Keratinocyte (primary cell): Measurements from ENCODE around the gene PCP4L1.

Source experiments
- CTCF ChIP-seq, 3 experiments: IDR thresholded peaks in 1 of 3; conservative IDR thresholded peaks in 1 of 3; optimal IDR thresholded peaks in 1 of 3; 2 replicates in 2 of 3; 3 replicates in 1 of 3; pipeline versions ENCODE3 to v1.5.1; 2011; ENCODE audit warnings: low read length in 3 of 3, mild to moderate bottlenecking in 3 of 3, moderate library complexity in 2 of 3, control low read depth in 1 of 3, inconsistent platforms in 1 of 3; ENCODE audit not compliant: insufficient read depth in 2 of 3; ENCODE audit errors: extremely low read depth in 1 of 3
- EZH2 ChIP-seq: IDR thresholded peaks from one replicate; pipeline ENCODE4 v1.6.1; 2012; ENCODE audit warnings: inconsistent platforms, mild to moderate bottlenecking, low read length, moderate library complexity

DNA sequence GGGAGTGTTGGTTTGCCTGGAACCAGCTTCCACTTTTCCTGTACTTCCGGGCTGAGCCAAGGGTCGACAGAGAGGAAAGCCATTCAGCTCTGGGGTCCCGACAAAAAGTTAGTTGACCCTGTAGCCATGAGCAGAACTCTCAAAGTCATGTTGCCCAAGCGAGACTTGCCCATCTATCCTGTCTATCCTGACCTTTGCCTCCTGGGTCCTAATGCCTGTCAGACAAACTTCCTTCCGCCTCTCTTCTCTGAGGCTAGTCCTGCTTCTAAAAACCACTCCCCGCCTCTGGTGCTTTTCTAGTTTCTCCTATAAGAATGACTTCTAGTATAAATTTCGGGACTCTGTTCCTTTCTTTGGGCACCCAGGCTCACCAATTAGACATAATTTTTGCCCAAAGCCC lies 7.7 kb upstream of the PCP4L1 start:
- TF ChIP-seq CTCF (optimal IDR thresholded peaks at IDR 0.05 in 1 of 3, IDR thresholded peaks at IDR 0.05 in 1 of 3, conservative IDR thresholded peaks at IDR 0.05 in 1 of 3; ENCODE audit: extremely low read depth in 1 of 3, insufficient read depth in 2 of 3, low read length in 3 of 3) (no peak), EZH2 (no peak)
